Mesenchymal stem cell (in vitro differentiated cells and primary cell): Measurements from ENCODE around the gene GLT1D1. TPM values are rescaled to one million over a fixed set of nuclear protein-coding genes. Genes with fewer than 3 reads are reported as not detected.
"Not testable (repeated sequence)": the region's sequence is repeated elsewhere in the genome, so short reads cannot be mapped to it uniquely, and the experiment has no call there.

Experiments
- DNase-seq: peaks from one replicate; pipeline ENCODE4 v3.0.0-alpha.2; 2013
- H2AFZ ChIP-seq: one replicate; pipeline ENCODE4 v1.6.1; 2013; ENCODE audit warnings: low read depth, mild to moderate bottlenecking, control low read depth, inconsistent platforms, low read length, moderate library complexity
- H2AK5ac ChIP-seq: 2 replicates; pipeline ENCODE4 v1.6.1; 2013; ENCODE audit warnings: low read length, moderate library complexity, mild to moderate bottlenecking, inconsistent platforms; ENCODE audit not compliant: severe bottlenecking
- H2BK120ac ChIP-seq: one replicate; pipeline ENCODE4 v1.6.1; 2013; ENCODE audit warnings: low read depth, mild to moderate bottlenecking, inconsistent platforms, low read length, moderate library complexity
- H2BK12ac ChIP-seq, 2 experiments: one replicate each; pipeline ENCODE4 v1.6.1; 2013; ENCODE audit warnings: inconsistent platforms in 2 of 2, low read length in 2 of 2, mild to moderate bottlenecking in 2 of 2, moderate library complexity in 2 of 2, control low read depth in 1 of 2
- H2BK15ac ChIP-seq: one replicate; pipeline ENCODE4 v1.6.1; 2013; ENCODE audit warnings: mild to moderate bottlenecking, low read depth, inconsistent platforms; ENCODE audit not compliant: poor library complexity, severe bottlenecking
- H2BK5ac ChIP-seq: 2 replicates; pipeline ENCODE4 v1.6.1; 2013; ENCODE audit warnings: low read depth, mild to moderate bottlenecking, low read length, control low read depth, inconsistent platforms; ENCODE audit not compliant: poor library complexity, severe bottlenecking
- H3K14ac ChIP-seq, 2 experiments: one replicate each; pipeline ENCODE4 v1.6.1; 2013; ENCODE audit warnings: inconsistent platforms in 2 of 2, low read length in 2 of 2, control low read depth in 1 of 2, mild to moderate bottlenecking in 1 of 2, moderate library complexity in 1 of 2
- H3K18ac ChIP-seq, 2 experiments: one replicate each; pipeline ENCODE4 v1.6.1; 2013; ENCODE audit warnings: inconsistent platforms in 2 of 2, low read length in 2 of 2, control low read depth in 1 of 2, low read depth in 1 of 2, mild to moderate bottlenecking in 1 of 2
- H3K23ac ChIP-seq, 2 experiments: one replicate each; pipeline ENCODE4 v1.6.1; 2013; ENCODE audit warnings: inconsistent platforms in 2 of 2, low read length in 2 of 2, mild to moderate bottlenecking in 2 of 2, moderate library complexity in 2 of 2, control low read depth in 1 of 2
- H3K27ac ChIP-seq: 2 replicates; pipeline ENCODE4 v1.5.1; 2013; ENCODE audit warnings: mild to moderate bottlenecking, moderate library complexity, low read length, control low read depth, inconsistent platforms; ENCODE audit not compliant: poor library complexity, severe bottlenecking
- H3K27me3 ChIP-seq, 2 experiments: 2 replicates each; pipeline versions ENCODE4 v1.6.1 to v1.7.0; 2013; ENCODE audit warnings: low read length in 2 of 2, mild to moderate bottlenecking in 2 of 2, moderate library complexity in 2 of 2, control low read depth in 1 of 2, inconsistent platforms in 1 of 2; ENCODE audit not compliant: control insufficient read depth in 1 of 2, insufficient read depth in 1 of 2
- H3K36me3 ChIP-seq, 2 experiments: 2 replicates each; pipeline versions ENCODE4 v1.6.1 to v1.7.0; 2013; ENCODE audit warnings: low read length in 2 of 2, control low read depth in 1 of 2, inconsistent platforms in 1 of 2, low read depth in 1 of 2, mild to moderate bottlenecking in 1 of 2; ENCODE audit not compliant: insufficient read depth in 2 of 2, control insufficient read depth in 1 of 2
- H3K4ac ChIP-seq, 2 experiments: one replicate each; pipeline ENCODE4 v1.6.1; 2013; ENCODE audit warnings: inconsistent platforms in 2 of 2, low read length in 2 of 2, mild to moderate bottlenecking in 2 of 2, moderate library complexity in 2 of 2, control low read depth in 1 of 2, low read depth in 1 of 2
- H3K4me1 ChIP-seq: 2 replicates; pipeline ENCODE4 v1.6.1; 2013; ENCODE audit warnings: low read depth, low read length, control low read depth; ENCODE audit not compliant: control insufficient read depth, insufficient read depth
- H3K4me2 ChIP-seq: 2 replicates; pipeline ENCODE4 v1.6.1; 2013; ENCODE audit warnings: low read length, mild to moderate bottlenecking, inconsistent platforms; ENCODE audit not compliant: poor library complexity, severe bottlenecking
- H3K4me3 ChIP-seq, 2 experiments: 2 replicates each; pipeline versions ENCODE4 v1.5.1 to v1.7.0; 2013; ENCODE audit warnings: low read length in 2 of 2, mild to moderate bottlenecking in 2 of 2, control low read depth in 1 of 2, low read depth in 1 of 2; ENCODE audit not compliant: insufficient read depth in 1 of 2
- H3K79me1 ChIP-seq: replicated peaks from 2 replicates; pipeline ENCODE4 v1.6.1; 2013; ENCODE audit warnings: mild to moderate bottlenecking, control low read depth, low read length, inconsistent platforms; ENCODE audit not compliant: poor library complexity, severe bottlenecking
- H3K9ac ChIP-seq: 2 replicates; pipeline ENCODE4 v1.7.0; 2013; ENCODE audit warnings: mild to moderate bottlenecking, low read length, moderate library complexity
- H3K9me3 ChIP-seq: 2 replicates; pipeline ENCODE4 v1.7.0; 2013; ENCODE audit warnings: mild to moderate bottlenecking, low read length; ENCODE audit not compliant: control insufficient read depth
- H4K8ac ChIP-seq: one replicate; pipeline ENCODE4 v1.6.1; 2013; ENCODE audit warnings: inconsistent platforms, mild to moderate bottlenecking, low read length, moderate library complexity
- H4K91ac ChIP-seq: one replicate; pipeline ENCODE4 v1.6.1; 2013; ENCODE audit warnings: mild to moderate bottlenecking, low read length, inconsistent platforms
- WGBS: methylation state at CpG from one replicate; pipeline ENCODE4 v1.1.7; 2013; ENCODE audit warnings: mixed read lengths; 5-methylcytosine and 5-hydroxymethylcytosine counted together
- polyA plus RNA-seq, 2 experiments: library from polyadenylated mRNA; stranded (reverse); fragments of 200-250 nt; gene quantifications; one replicate each; pipeline ENCODE4 v1.2.3, GENCODE V29; 2013

GLT1D1 gene
- not detected for polyA plus RNA-seq (2013, experiment 1 of 2)
- polyA plus RNA-seq (2013, experiment 2 of 2) = not detected

DNA sequence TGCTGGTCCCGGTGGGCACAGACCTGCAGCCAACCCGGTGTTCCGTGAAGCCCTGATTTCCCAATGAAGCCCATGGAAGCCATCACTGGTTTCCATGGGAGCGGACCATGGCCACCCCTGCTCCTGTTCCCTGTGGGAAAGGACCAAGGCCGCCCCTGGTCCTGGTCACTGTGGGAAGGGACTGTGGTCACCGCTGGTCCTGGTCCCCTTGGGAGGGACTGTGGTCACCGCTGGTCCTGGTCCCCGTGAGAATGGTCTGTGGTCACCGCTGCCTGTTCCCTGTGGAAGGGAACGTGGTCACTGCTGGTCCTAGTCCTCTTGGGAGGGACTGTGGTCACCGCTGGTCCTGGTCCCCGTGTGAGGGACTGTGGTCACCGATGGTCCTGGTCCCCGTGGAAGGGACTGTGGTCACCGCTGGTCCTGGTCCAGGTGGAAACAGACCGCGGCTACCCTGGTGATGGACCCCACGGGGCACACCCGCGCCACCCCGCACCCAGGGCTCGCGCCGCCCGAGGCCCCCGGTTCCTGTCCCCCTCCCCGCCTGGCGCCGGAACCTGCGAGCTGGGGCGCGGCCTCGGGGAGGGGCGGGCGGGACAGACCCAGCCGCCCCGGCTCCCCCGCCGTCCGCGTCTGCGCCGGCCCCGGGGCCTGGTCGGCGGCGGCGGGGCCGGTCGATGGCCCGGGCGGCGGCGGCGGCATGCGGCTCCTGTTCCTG is at the start of gene GLT1D1:
TSS of gene GLT1D1 (plus strand) at position 594 of the 715 bp plus-strand sequence. CDS start at position 698, 104 bp downstream.
- H2AK5ac ChIP-seq = no peak within 1 kb of the TSS
- no peak within 1 kb of the TSS for H4K91ac ChIP-seq
- no peak for DNase-seq
- no peak within 1 kb of the TSS for H3K23ac ChIP-seq
- no peaks in the 10 kb centered on the region for H3K79me1 ChIP-seq
- H3K9me3 ChIP-seq = no peaks in the 10 kb centered on the region
- no peak within 1 kb of the TSS for H2BK12ac ChIP-seq
- H2AFZ ChIP-seq = no peak within 1 kb of the TSS
- no peak within 1 kb of the TSS for H2BK120ac ChIP-seq
- no peak within 1 kb of the TSS for H3K4me3 ChIP-seq
- peaks cover 0 to 3% of the 10 kb centered on the region in 2 experiments for H3K36me3 ChIP-seq
- H2BK15ac ChIP-seq = no peak within 1 kb of the TSS
- no peak within 1 kb of the TSS for H3K14ac ChIP-seq
- H3K9ac ChIP-seq = no peak within 1 kb of the TSS
- peaks cover 8% of the 10 kb centered on the region for H3K4me1 ChIP-seq
- no peak within 1 kb of the TSS for H4K8ac ChIP-seq
- no peak within 1 kb of the TSS for H2BK5ac ChIP-seq
- 45% methylated on average over 24 of the region's 56 CpGs for WGBS
- H3K4ac ChIP-seq = no peak within 1 kb of the TSS
- peak within 1 kb of the TSS; percentile 79 for H3K4me2 ChIP-seq
- no peak within 1 kb of the TSS for H3K27ac ChIP-seq
- H3K18ac ChIP-seq = no peak within 1 kb of the TSS
- peaks cover 26 to 40% of the 10 kb centered on the region in 2 experiments for H3K27me3 ChIP-seq

DNA sequence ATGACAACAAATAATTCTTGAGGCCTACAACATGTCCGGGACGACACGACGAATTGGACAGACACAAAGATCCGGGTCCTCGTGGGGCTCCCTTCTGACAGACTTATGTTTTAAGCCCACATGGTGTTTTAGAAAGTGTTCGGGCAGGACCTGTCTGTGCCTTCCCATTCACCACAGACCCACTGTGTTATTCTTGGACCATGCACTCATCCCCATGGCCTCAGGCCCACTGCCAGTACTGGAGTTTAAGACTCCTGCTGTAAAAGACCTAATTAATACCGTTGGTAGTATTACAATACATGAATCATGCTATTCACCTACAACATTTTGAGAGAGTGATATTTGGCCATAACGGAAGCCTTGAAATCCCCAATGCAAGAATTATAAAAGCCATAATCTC is 49.5 kb upstream of the GLT1D1 start:
- Histone ChIP-seq H4K8ac (no peak overlapping the region), H2AK5ac (no peak overlapping the region), H3K36me3 (peaks cover 50 to 74% of the 10 kb centered on the region in 2 experiments), H3K79me1 (peaks cover 17% of the 10 kb centered on the region), H3K23ac (no peak overlapping the region), H3K4me3 (no peak overlapping the region), H3K9me3 (peaks cover 11% of the 10 kb centered on the region), H3K4me2 (no peak overlapping the region), H3K27me3 (no peaks in the 10 kb centered on the region), H3K14ac (no peak overlapping the region), H2BK12ac (no peak overlapping the region), H2BK15ac (no peak overlapping the region), H2BK5ac (no peak overlapping the region), H2BK120ac (no peak overlapping the region), H3K4me1 (peaks cover 20% of the 10 kb centered on the region), H2AFZ (no peak overlapping the region), H3K9ac (no peak overlapping the region), H3K18ac (no peak overlapping the region), H3K27ac (no peak overlapping the region), H4K91ac (no peak overlapping the region), H3K4ac (no peak overlapping the region)
- WGBS = 99% methylated on average over 9 of the region's 9 CpGs
- no peak for DNase-seq

DNA sequence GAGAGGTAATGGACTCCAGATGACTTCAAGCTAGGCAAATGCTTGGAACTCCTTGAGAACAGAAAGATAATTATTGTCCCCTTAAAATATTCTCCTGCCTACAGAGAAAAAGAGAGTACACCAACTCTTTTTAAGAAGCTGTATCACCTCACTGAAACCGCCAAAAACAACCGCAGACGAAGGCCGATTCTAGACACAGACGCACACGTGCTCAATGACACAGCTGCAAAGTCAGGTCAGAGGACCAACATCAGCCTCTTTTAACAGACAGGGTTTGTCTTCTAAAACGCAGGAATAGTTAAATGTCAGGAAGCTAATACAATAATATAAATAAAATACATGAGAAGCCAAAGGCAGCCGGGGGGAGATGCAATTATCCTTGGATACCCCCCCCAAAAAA is 48.5 kb upstream of the GLT1D1 start:
- H2BK5ac ChIP-seq = no peak overlapping the region
- H2BK120ac ChIP-seq = no peak overlapping the region
- no peak overlapping the region for H3K4me3 ChIP-seq
- H3K14ac ChIP-seq = no peak overlapping the region
- H4K91ac ChIP-seq = no peak overlapping the region
- no peaks in the 10 kb centered on the region for H3K27me3 ChIP-seq
- no peak overlapping the region for H2AFZ ChIP-seq
- peaks cover 16% of the 10 kb centered on the region for H3K79me1 ChIP-seq
- no peak for DNase-seq
- H3K18ac ChIP-seq = no peak overlapping the region
- no peak overlapping the region for H3K9ac ChIP-seq
- H2BK15ac ChIP-seq = no peak overlapping the region
- peaks cover 45 to 71% of the 10 kb centered on the region in 2 experiments for H3K36me3 ChIP-seq
- no peak overlapping the region for H2AK5ac ChIP-seq
- H2BK12ac ChIP-seq = no peak overlapping the region
- WGBS = 98% methylated on average over 7 of the region's 8 CpGs
- no peak overlapping the region for H3K4me2 ChIP-seq
- H3K27ac ChIP-seq = no peak overlapping the region
- no peak overlapping the region for H4K8ac ChIP-seq
- peaks cover 16% of the 10 kb centered on the region for H3K4me1 ChIP-seq
- H3K4ac ChIP-seq = no peak overlapping the region
- H3K23ac ChIP-seq = no peak overlapping the region
- H3K9me3 ChIP-seq = peaks cover 11% of the 10 kb centered on the region

DNA sequence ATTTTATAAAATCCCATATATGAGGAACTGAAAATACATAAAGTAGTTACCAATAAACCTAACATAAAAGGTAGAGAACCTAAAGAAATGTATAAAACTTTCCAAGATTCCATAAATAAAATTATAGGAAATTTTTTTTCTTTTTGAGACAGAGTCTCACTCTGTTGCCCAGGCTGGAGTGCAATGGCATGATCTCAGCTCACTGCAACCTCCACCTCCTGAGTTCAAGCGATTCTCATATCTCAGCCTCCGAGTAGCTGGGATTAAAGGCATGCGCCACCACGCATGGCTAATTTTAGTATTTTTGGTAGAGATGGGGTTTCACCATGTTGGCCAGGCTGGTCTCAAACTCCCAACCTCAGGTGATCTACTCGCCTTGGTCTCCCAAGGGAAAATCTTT is 47.9 kb upstream of the GLT1D1 start:
- not testable (repeated sequence) for H3K4ac ChIP-seq, H2AK5ac ChIP-seq, H3K18ac ChIP-seq, H2BK15ac ChIP-seq, H3K9ac ChIP-seq, DNase-seq, H3K27me3 ChIP-seq, H3K23ac ChIP-seq, H3K14ac ChIP-seq, H2AFZ ChIP-seq, H3K4me3 ChIP-seq, H3K4me2 ChIP-seq, H2BK120ac ChIP-seq, H2BK5ac ChIP-seq, H4K8ac ChIP-seq, H3K27ac ChIP-seq, H4K91ac ChIP-seq, H2BK12ac ChIP-seq
- 100% methylated on average over 5 of the region's 5 CpGs for WGBS
- Histone ChIP-seq H3K36me3 (peaks cover 42 to 66% of the 10 kb centered on the region in 2 experiments), H3K79me1 (peaks cover 16% of the 10 kb centered on the region), H3K9me3 (peaks cover 11% of the 10 kb centered on the region), H3K4me1 (peaks cover 16% of the 10 kb centered on the region)
